HG02943 (cell line): ENCODE results near the gene ARHGEF4.

Source experiments
- ATAC-seq: cut with Tn5 transposase; IDR thresholded peaks from one replicate; pipeline ENCODE4 v1.9.1; 2021; ENCODE audit warnings: mild to moderate bottlenecking, low read depth, moderate library complexity; ENCODE audit not compliant: unreplicated experiment

The ARHGEF4 gene

DNA sequence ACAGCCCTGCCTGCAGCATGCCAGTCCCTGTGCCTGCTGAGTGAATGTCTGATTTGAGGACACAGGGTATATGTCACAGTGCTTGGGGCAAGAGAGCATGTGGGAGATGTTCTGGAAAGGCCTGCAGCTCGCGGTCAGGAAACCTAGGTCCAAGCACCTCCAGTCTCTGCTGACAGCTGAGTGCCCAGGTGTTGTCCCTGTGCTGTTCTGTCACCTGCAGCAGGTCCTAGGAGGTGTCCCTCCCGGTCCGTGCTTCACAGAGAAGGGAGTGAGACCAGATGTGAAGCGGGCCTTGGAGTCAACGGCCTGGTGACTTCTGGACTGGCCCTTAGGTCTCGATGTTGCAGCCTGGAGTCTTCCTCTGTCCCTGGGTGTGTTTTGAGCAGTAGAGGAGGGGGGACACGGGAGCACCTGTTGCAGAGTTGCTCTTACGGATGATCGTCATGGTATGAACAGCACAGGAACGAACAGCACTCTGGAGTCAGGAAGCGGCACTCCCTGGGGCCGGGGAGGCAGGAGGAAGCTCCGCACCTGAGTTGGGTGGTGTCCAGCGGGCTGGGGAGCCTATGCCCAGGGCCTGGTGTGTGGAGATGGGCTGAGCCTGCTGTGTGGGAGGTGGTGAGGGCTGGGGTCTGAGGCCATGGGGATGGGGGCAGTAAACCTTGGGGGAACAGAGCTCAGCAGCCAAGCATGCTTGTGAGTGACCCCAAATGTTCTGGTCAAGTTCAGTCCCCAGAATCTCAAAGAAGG is 21.6 kb upstream of the ARHGEF4 start:
- ATAC-seq = no peak

DNA sequence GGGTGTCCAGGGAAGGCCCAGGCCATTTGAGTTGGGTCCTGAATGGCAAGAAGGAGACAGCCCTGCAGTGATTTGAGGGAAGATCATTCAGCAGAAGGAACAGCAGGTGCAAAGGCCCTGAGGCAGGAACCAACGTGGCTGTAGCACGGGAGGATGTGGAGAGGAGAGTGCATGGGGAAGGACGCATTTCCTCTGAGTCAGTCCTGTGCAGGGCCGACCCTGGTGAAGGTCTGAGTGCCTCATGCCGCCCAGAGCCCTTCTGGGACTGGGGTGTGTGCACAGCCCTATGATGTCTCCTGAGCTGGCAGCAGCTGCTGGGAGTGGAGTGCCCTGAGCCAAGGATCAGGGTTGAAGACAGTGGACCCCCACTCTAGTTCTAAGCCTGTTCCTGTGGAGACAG is 17.9 kb upstream of the ARHGEF4 start:
- no peak for ATAC-seq

DNA sequence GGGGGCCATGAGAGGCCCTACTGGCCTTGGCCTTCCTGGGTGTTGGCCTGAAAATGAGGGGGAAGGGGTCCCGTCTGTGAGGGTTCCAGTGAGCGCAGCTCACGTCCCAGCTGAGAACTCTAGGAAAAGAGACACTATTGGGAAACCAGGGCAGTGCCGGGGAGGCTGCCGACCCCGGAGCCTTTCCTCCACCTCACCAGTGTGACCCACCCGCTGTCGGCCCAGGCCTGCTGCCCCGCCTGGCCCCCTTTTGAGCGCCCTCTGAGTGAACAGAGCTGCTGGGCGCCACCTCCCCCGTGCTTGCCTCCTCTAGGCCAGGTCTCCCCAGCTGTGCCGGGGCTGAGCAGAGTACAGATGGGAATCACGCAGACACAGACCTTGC is 17.5 kb upstream of the ARHGEF4 start:
- no peak for ATAC-seq

DNA sequence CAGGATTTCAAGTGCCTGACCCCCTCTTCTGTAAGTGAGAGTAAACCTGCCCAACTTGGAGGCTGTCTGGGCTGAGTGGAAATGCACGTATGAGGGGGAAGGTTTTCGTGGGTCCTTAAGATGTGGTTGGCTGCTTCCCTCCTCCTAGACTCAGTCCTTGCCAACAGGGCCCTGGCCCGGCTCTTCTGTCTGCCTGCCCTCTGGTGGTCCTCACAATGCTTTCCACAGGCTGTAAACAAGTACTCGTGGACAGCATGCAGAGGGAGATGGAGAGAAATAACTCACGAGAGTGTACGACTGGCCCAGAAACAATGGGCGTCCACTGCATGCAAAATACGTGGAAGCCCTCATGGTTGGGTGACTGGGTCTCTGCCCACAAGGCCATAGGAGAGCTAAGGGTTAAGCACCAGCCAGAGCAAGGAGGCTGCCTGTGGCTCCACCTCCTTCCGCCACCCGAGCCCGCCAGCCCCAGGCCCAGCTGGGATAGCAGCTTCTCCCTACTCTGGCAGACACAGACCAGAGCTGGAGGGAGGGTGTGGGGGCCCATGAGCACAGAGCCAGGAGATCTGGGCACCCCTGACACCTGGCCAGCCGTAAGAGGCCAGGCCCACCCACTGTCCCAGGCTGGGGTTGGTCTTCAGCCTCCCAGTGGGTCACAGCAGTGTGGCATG is 17.0 kb upstream of the ARHGEF4 start:
- no peak for ATAC-seq

GRCh38 chr2:130820279-130820861 is 16.3 kb upstream of the ARHGEF4 start:
- no peak for ATAC-seq

DNA sequence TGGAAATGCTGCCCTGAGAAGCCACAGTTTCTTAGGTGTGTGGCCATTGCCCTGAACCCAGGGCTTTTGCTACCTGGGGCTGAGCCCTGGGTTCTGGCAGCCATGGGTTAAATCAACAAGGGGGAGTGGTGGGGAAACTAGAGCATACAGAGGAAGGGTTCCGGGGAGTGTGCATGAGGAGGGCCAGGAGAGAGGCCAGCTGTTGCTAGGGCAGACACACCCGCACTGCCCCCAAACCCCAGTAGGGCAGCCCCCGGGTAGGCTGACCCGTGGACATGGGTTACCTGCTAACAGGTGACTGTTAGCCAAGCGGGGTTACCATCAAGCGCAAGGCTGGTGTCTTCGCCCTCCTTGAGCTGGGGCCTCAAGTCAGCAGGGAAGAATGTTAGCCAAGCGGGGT is 14.8 kb upstream of the ARHGEF4 start:
- no peak for ATAC-seq

- ATAC-seq = no peak
These were observed 13.9 kb upstream of the ARHGEF4 start for GRCh38 chr2:130822766-130823165.

- ATAC-seq = peak; percentile 7
These were observed 13.4 kb upstream of the ARHGEF4 start for GRCh38 chr2:130823171-130823885.

DNA sequence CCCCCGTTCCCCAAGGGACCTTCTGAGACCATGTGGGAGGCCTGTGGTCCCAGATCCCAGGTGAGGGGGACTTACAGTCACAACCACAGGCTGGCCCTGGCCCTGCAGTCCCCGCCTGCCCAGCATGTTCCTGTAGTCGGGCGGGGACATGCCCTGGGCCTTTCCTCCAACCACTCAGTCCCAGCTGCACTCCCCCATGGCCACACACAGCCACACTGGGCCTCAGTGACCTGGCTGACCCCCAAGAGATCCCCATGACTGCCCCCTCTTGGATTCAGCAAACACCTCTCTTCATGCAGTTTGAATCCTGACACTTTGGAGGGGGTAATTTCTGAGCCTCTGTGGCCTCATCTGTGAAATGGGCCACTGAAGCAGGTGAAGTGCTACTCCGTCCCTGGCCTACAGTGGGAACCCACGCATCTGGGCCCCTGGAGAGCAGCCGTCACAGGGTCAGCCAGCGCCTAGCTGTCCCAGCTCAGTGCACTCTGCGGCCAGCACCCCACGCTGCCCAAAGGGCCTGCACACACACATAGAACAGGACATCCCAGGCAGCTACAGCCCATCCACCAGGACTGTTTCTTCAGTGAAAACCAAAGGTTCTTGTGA is 12.7 kb upstream of the ARHGEF4 start:
- ATAC-seq = peak; percentile 36

DNA sequence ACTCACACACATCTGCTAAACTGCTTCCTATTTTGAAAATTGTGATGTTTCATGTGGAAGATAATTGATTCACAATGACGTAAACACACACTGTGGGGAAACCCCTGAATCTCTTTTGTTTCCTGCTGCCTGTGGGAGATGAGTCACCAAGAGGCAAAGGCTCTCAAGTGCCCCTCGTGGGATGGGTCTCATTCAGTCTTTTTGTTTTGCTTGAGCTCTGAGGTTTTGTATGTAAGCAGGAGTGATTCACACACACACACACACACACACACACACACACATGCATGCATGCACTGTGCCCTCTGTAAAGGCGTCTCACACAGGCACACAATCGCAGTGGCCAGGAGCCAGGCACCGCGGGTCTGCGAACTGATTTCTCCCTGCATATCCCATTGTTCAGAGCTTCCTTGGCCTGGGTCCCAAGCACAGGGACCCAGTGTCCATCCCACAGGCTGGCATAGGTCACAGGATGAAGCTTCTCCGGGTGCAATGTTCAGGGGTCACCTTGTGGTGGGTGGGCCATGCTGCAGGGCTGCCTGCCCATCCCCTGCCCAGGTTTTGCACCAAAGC is 12.1 kb upstream of the ARHGEF4 start:
- peak; percentile 90 for ATAC-seq

DNA sequence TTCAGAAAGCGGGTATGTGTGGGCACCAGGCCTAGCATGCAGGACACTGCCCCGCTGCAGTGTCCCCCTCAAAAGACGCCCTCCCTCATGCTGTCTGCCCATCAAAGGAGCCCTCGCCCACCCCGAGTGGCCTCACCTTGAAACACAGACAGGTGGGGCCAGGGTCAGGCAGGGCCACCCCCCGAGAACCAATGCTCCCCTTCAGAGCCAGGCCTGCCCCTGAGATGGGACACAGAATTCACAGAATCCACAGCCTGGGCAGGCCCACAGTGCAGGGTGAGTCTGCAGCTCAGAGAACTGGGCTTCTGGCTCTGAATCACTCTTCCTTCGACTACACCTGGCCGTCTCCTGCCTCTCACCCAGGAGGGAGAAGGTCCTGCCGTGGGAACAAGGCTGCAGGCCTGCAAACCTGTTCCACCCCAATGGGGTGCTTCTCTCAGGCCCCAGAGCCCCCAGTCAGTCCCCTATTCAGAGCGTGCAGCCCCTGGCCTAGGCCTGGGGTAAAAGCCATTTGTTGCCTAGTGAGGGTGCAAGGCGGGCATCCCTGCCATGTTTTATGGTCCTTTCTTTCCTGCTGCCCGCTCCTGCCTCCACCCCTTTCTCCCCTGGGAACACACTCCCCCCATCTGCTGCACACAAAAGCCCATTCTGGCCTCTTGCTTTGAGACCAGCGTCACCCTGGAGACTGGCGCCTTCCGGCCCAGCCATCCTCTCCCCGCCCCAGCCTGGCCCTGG is 11.3 kb upstream of the ARHGEF4 start:
- no peak for ATAC-seq

DNA sequence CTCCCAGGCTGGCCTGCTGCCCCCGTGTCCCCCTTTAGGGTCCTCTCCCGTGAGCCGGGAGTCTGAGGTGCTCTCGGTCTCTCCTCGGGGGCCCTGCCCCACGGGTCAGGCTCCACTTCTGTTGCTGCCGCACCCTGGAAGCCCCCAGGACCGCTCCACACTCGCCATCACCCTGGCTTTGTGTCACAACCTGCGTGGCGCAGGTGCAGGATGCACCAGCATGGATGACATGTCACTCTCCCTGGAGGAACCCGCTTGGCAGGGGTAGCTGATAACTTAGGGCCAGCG is 10.8 kb upstream of the ARHGEF4 start:
- ATAC-seq = no peak

GRCh38 chr2:130826419-130826818 is 10.3 kb upstream of the ARHGEF4 start:
- ATAC-seq = no peak

- no peak for ATAC-seq
These were observed 9.8 kb upstream of the ARHGEF4 start for GRCh38 chr2:130826821-130827501.

DNA sequence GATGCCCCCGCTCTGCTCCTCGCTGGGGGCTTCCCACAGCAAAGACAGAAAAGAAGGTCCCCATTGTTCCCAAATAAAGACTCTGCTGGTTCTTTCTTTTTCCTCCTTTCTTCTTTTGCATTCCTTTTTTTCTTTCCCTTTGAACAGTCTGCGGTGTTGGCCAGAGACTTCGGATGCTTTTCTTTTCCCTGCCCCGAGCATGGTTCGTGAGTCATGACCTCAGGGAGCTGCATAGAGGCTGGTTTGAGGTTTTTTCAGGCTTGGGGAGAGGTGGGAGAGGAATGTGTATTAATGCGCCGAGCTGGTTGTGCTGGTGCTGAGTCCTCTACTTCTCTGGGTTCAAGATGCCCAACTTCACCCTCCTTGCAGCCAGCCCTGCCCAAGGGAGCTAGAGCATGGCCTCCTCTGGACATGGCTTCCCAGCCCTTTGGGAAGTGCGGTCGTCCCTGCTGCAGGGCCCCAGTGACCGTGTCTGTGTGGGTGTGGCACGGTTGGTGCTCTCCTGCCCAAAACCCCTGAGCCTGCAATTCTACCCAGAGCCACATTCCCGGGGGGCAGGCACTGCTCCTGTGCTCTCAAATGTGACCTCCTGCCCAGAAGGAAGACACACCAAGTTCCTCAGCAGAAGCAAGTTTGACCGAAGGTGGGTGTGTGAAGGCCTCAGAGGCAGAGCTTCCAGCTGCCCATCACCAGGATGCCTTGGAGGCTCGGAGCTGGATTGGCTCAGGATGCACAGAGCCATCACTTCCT is 9.0 kb upstream of the ARHGEF4 start:
- no peak for ATAC-seq

- no peak for ATAC-seq
These were observed 8.3 kb upstream of the ARHGEF4 start for GRCh38 chr2:130828461-130828860.

- ATAC-seq = no peak
These were observed 7.7 kb upstream of the ARHGEF4 start for GRCh38 chr2:130829015-130829414.

DNA sequence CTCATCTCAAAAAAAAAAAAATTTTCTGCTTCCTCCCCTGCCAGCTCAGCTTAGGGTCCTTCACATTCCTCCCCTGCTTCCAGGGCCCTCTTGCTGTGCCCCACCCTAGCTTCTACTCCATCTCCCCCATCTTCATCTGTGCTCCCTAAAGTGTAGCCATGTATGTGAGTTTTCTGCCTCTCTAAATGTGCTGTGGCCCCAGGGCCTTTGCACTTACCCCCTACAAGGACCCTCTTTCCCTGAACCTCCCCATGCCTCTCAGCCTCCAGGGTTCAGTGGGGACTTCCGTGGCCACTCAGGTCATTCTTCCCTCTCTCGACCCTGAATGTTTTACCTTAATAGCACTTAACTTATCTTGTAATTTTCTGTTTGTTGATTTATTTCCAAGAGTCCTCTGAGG is 6.2 kb upstream of the ARHGEF4 start:
- ATAC-seq = no peak

DNA sequence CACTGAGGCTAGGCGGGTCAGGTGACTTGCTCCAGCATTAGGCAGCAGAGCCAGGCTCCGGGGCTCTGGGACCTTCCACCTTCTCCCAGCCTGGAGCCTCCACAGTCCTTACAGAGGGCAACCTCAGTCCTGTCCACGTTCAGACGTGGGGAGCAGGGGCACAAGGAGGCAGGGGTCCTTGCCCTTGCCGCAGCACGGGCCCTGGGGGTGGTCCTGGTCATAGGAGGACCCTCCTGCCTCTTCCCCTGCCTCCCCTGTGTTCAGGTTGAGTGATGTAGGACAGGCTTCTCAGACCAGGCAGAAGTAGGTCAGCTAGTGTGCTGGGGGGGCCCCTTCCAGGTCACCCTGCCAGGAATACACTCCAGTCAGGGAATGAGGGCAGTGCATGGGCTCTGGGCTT is 5.4 kb upstream of the ARHGEF4 start:
- ATAC-seq = no peak
